Mucosa of rectum (tissue), 2 donors: ENCODE results near the gene FOXL1.
A peak's percentile ranks its signal among the peaks of the same experiment; 100 is the strongest.

Experiments used
- H3K27ac ChIP-seq, 2 donors: one replicate each; pipeline ENCODE4 v1.7.0; 2013; ENCODE audit warnings: inconsistent platforms in 2 of 2, low read depth in 2 of 2, low read length in 2 of 2
- H3K27me3 ChIP-seq, 2 donors: one replicate each; pipeline ENCODE4 v1.7.0; 2013; ENCODE audit warnings: low read length in 2 of 2; ENCODE audit not compliant: control insufficient read depth in 2 of 2, insufficient read depth in 2 of 2
- H3K36me3 ChIP-seq, 2 donors: one replicate each; pipeline ENCODE4 v1.7.0; 2013; ENCODE audit warnings: low read length in 2 of 2; ENCODE audit not compliant: control insufficient read depth in 2 of 2, insufficient read depth in 2 of 2
- H3K4me1 ChIP-seq, 2 donors: one replicate each; pipeline ENCODE4 v1.7.0; 2013; ENCODE audit warnings: low read length in 2 of 2, mild to moderate bottlenecking in 1 of 2; ENCODE audit not compliant: control insufficient read depth in 2 of 2, insufficient read depth in 2 of 2
- H3K4me3 ChIP-seq, 2 donors: one replicate each; pipeline ENCODE4 v1.7.0; 2013; ENCODE audit warnings: low read length in 2 of 2
- H3K9ac ChIP-seq, 2 donors: one replicate each; pipeline ENCODE4 v1.7.0; 2013; ENCODE audit warnings: low read length in 2 of 2, low read depth in 1 of 2, mild to moderate bottlenecking in 1 of 2
- H3K9me3 ChIP-seq, 2 donors: one replicate each; pipeline ENCODE4 v1.7.0; 2013; ENCODE audit warnings: low read length in 2 of 2; ENCODE audit not compliant: control insufficient read depth in 2 of 2
- donor health status: healthy.
- donor health status: Normal muscosa, but diverticular disease.

The FOXL1 gene

DNA sequence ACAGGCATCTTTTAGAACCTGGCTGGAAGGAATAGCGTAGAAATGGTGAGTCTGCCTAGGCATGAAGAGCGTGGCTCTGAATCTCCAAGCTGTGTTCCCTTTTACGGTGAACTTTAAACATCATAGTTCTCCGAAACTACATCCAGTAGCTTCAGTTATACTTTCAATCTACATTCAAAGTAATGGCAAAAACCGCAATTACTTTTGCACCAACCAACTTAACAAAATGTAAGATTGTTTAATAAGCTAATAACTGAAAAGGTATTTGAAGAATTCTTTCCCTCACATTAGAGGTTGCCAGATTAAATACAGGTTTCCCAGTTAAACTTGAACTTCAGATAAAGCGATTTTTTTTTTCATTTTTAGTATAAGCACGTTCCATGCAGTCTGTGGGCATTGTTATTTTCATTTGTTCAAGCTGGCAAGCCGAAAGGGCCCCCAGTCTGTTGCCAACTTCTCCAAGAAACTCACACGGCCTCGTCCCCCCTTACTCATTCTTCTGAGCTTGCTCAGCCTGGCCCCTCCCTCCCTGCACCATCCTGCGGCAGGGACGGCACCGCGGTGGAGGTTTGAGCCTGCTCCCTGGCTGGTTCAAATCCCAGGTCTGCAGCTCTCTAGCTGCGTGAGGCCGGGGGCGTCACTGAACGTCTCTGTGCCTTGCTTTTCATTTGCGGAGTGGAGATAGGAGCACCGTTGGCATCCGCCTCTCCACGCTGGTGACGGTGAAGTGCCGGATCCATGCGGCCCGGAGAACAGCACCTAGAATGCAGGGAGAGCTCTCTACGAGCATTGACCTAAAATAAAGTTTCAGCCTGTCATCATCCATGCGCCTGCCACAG lies 19.8 kb upstream of the FOXL1 start:
- H3K27me3 ChIP-seq, result peaks cover 0 to 4% of the 10 kb centered on the region in 2 donors
- H3K4me3 ChIP-seq, result no peak overlapping the region
- no peak overlapping the region for H3K27ac ChIP-seq
- no peaks in the 10 kb centered on the region for H3K36me3 ChIP-seq
- H3K9me3 ChIP-seq, result no peaks in the 10 kb centered on the region
- H3K9ac ChIP-seq, result no peak overlapping the region
- H3K4me1 ChIP-seq, result peaks cover 9 to 11% of the 10 kb centered on the region in 2 donors

DNA sequence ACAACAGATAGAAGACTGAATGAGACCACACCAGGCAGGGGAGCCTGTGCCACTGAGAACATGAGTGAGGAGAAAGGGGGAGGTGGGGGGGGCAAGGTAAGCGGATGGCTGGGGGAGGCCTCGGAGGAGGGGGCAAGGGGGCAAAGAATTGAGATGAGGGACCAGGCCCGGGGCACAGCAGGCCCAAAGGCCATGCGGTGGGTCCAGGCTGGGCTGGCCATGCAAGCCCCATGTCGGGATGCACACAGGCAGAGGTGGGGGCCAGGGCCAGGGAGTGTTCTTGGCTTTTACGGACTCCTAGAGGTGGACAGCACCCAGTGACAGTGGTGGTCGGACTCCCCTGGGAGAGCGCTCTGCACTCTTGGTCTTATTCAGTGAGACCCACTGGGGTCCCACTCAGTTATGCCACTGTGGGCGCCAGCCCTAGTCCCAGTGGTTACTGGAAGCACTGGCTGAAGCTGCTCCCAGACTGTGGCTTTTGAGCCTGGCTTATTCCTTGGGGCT lies 18.5 kb upstream of the FOXL1 start:
- peaks cover 7 to 13% of the 10 kb centered on the region in 2 donors for H3K27me3 ChIP-seq

DNA sequence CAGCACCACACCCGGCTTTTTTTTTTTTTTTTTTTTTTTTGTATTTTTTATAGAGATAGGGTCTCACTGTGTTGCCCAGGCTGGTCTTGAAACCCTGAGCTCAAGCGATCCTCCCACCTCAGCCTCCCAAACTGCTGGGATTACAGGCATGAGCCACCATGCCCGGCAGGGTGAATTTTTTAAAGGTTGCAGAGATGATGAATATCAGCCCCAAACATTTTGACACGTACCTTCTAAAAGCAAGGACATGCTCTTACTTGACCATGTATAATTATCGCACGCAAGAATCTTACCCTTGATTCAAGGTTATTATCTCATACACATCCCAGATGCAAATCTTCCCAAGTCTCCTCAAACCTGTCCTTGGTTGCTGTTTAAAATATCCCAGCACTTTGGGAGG lies 16.0 kb upstream of the FOXL1 start:
- Histone ChIP-seq H3K9me3 (no peaks in the 10 kb centered on the region), H3K4me1 (peaks cover 0 to 7% of the 10 kb centered on the region in 2 donors), H3K27ac (no peak overlapping the region), H3K9ac (no peak overlapping the region), H3K4me3 (no peak overlapping the region), H3K27me3 (peaks cover 24 to 29% of the 10 kb centered on the region in 2 donors), H3K36me3 (no peaks in the 10 kb centered on the region)

More for the DNA sequence above, 18.5 kb upstream of the FOXL1 start:
- no peaks in the 10 kb centered on the region for H3K36me3 ChIP-seq
- no peak overlapping the region for H3K9ac ChIP-seq
- no peak overlapping the region for H3K27ac ChIP-seq
- no peak overlapping the region for H3K4me3 ChIP-seq
- H3K4me1 ChIP-seq, result peaks cover 6 to 12% of the 10 kb centered on the region in 2 donors
- H3K9me3 ChIP-seq, result no peaks in the 10 kb centered on the region

DNA sequence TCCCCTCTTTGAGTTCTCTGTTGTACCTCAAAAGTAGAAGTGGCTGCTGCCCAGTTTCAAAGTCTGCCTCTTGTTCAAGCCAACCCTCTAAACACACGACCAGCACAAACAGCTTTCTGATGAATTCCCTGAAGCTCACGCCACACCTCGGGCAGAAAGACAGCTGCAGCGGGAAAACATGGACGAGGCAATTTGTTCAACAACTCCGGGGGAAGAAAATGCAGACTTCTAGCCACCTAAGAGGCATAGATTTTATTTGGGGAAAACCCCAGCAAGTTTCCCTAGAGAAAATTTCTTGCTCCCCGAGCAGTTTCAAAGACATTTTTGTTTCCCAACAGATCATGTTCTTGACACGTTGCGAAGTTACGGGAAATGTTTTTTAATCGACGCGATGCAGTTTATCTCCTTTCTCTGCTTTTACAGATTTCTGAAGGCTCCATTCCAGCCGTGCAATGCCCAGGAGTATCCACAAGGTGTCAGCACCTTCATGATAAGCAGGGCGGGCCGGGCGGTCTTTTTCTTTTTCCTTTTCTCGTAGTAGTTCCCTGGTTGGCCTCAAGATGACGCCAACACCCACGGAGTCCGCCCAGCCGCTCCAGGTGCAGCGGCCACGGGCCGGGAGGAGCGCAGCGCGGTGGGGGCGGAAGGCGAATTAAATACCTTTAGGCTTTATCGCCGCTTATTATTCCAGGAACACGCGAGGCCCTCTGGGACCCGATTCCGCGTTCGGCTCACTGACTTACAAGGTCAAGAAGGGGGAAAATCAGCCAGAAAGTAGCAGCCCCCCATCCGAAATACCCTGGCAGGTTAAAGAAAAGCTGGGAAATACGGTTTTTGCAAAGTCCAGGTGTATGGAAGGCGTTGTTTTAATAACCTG lies 14.6 kb upstream of the FOXL1 start:
- Histone ChIP-seq H3K27ac (no peak overlapping the region), H3K4me3 (peak overlapping the region; percentile 12 to 23), H3K9me3 (no peaks in the 10 kb centered on the region), H3K27me3 (peaks cover 30 to 31% of the 10 kb centered on the region in 2 donors), H3K36me3 (no peaks in the 10 kb centered on the region), H3K4me1 (peaks cover 0 to 7% of the 10 kb centered on the region in 2 donors), H3K9ac (no peak overlapping the region)

DNA sequence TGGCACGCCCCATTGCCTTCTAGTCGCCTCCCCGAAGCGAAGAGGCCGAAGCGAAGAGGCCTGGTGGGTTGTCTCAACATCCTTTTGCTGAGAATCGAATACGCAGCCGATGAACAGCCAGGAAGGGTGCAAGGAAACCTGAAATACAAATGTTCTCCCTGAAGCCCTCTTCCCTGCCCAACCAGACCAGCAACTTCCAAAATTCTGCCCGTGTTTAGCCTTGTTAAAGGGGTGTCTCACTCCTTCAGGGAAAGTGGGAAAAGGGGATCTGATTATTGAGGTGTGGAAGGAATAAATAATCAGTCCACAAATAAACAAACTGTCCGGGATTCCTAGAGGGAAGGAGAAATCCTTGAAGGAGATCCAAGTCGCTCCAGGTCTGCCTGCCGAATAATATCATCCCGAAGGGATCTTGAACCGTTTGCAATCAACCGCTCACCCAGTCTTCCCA lies 13.1 kb upstream of the FOXL1 start:
- Histone ChIP-seq H3K27me3 (peaks cover 41 to 44% of the 10 kb centered on the region in 2 donors), H3K4me1 (peaks cover 0 to 7% of the 10 kb centered on the region in 2 donors), H3K36me3 (no peaks in the 10 kb centered on the region), H3K9ac (no peak overlapping the region), H3K4me3 (no peak overlapping the region), H3K27ac (no peak overlapping the region), H3K9me3 (no peaks in the 10 kb centered on the region)

GRCh38 chr16:86565644-86566511 lies 12.5 kb upstream of the FOXL1 start:
- peaks cover 46 to 49% of the 10 kb centered on the region in 2 donors for H3K27me3 ChIP-seq
- H3K27ac ChIP-seq, result no peak overlapping the region
- H3K4me3 ChIP-seq, result no peak overlapping the region

DNA sequence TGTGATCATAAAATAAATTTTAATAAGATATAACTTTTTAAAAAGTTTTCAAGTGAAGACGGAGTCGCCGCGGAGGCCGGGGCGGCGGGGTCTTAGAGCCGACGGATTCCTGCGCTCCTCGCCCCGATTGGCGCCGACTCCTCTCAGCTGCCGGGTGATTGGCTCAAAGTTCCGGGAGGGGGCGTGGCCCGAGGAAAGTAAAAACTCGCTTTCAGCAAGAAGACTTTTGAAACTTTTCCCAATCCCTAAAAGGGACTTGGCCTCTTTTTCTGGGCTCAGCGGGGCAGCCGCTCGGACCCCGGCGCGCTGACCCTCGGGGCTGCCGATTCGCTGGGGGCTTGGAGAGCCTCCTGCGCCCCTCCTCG lies 11.8 kb upstream of the FOXL1 start, which contains the start of gene FOXC2:
TSS of gene FOXC2 (plus strand) at position 229 of the 365 bp plus-strand sequence. CDS start 507 bp downstream, outside the sequence.
- H3K4me3 ChIP-seq, result no peak within 1 kb of the TSS
- H3K9ac ChIP-seq, result no peak within 1 kb of the TSS
- H3K36me3 ChIP-seq, result no peaks in the 10 kb centered on the region
- H3K9me3 ChIP-seq, result no peaks in the 10 kb centered on the region
- peaks cover 0 to 7% of the 10 kb centered on the region in 2 donors for H3K4me1 ChIP-seq
- peaks cover 50 to 52% of the 10 kb centered on the region in 2 donors for H3K27me3 ChIP-seq
- no peak within 1 kb of the TSS for H3K27ac ChIP-seq

More at GRCh38 chr16:86565644-86566511, 12.5 kb upstream of the FOXL1 start:
- Histone ChIP-seq H3K9ac (no peak overlapping the region), H3K36me3 (no peaks in the 10 kb centered on the region), H3K9me3 (no peaks in the 10 kb centered on the region), H3K4me1 (peaks cover 0 to 7% of the 10 kb centered on the region in 2 donors)

DNA sequence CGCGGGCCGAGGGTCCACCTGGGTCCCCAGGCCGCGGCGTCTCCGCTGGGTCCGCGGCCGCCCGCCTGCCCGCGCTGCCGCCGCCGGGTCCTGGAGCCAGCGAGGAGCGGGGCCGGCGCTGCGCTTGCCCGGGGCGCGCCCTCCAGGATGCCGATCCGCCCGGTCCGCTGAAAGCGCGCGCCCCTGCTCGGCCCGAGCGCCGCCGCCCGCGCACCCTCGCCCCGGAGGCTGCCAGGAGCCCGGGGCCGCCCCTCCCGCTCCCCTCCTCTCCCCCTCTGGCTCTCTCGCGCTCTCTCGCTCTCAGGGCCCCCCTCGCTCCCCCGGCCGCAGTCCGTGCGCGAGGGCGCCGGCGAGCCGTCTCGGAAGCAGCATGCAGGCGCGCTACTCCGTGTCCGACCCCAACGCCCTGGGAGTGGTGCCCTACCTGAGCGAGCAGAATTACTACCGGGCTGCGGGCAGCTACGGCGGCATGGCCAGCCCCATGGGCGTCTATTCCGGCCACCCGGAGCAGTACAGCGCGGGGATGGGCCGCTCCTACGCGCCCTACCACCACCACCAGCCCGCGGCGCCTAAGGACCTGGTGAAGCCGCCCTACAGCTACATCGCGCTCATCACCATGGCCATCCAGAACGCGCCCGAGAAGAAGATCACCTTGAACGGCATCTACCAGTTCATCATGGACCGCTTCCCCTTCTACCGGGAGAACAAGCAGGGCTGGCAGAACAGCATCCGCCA lies 11.2 kb upstream of the FOXL1 start:
- Histone ChIP-seq H3K9ac (no peak overlapping the region), H3K9me3 (no peaks in the 10 kb centered on the region), H3K27me3 (peaks cover 56 to 57% of the 10 kb centered on the region in 2 donors), H3K4me3 (no peak overlapping the region), H3K4me1 (peaks cover 0 to 7% of the 10 kb centered on the region in 2 donors), H3K27ac (no peak overlapping the region), H3K36me3 (no peaks in the 10 kb centered on the region)
